ENCODE measurements around the gene CHRM2. TPM values are rescaled to one million over a fixed set of nuclear protein-coding genes. Genes with fewer than 3 reads are reported as not detected.

CHRM2 gene
- total and polyA plus RNA-seq, 2 of the 8 experiments (the other 6 are each of a cell fraction or from before 2014, with no cell fraction given): 0.17 to 0.32 TPM

GRCh38 chr7:136887317-136887716 is 18.9 kb downstream of the CHRM2 start (continued):
- no peak for TF ChIP-seq MAFK (IDR thresholded peaks at IDR 0.05; ENCODE audit: low read depth, low read length)
- no peak for TF ChIP-seq HDAC2 (IDR thresholded peaks at IDR 0.05; ENCODE audit: borderline replicate concordance in 1 of 2, low read depth in 2 of 2, low read length in 2 of 2)
- TF ChIP-seq GABPA (IDR thresholded peaks at IDR 0.05; ENCODE audit: borderline replicate concordance, insufficient read depth, low read length): no peak
- no peak for TF ChIP-seq PHF8 (conservative IDR thresholded peaks at IDR 0.05; ENCODE audit: low read depth, low read length)
- no peak for TF ChIP-seq SIRT6 (IDR thresholded peaks at IDR 0.05; ENCODE audit: low read length)
- TF ChIP-seq NRF1 (IDR thresholded peaks at IDR 0.05; ENCODE audit: low read depth, low read length): no peak
- TF ChIP-seq TBP (IDR thresholded peaks at IDR 0.05; ENCODE audit: low read depth, low read length): no peak

Measured in H1 (cell line).